ENCODE results near the gene RTN1. TPM values are rescaled to one million over a fixed set of nuclear protein-coding genes. Genes with fewer than 3 reads are reported as not detected.

The RTN1 gene
- total RNA-seq, 1 experiment from 2014 or later, result 1.1 TPM

DNA sequence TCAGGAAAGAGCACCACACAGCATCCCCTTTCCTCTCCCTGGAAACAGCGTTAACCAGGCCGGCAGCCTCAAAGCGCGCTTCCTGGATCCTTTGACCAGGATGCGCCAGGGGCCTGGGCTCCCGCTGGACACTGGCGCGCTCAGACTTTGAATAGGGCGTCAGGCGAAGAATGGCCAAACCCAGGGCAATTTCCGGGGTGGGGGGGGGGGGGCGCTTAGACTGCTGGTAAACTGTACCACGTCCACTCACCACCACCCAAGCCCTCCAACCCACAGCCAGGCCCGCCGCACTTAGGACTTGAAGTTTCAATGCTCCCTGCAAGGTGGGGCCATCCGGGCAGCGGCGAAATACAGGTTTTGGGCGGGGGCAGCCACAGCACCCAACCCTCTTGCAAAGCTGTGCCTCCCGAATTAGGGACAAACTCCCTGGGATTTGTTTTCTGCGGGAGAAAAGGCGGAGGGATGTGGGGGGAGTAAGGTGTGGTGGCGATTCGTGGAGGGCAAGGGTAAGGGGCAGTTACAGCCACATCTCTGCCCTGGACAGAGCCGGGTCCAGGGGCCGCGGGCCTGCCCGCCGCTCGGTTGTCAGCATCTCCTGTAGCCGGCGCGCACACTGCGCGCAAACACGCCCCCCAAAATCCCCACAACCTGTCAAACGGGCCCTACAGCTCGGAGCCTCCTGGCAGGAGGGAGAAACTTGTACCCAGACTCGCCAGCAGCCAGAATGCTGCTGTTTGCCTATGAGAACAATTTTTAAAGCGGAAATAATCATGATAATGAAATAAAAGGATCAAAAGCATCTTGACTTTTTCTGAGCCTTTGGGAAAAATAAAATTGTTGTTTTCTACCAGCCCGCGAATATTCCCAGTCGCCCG is 958 bp downstream of the RTN1 start (continued):
- TF ChIP-seq, protein P1, sequence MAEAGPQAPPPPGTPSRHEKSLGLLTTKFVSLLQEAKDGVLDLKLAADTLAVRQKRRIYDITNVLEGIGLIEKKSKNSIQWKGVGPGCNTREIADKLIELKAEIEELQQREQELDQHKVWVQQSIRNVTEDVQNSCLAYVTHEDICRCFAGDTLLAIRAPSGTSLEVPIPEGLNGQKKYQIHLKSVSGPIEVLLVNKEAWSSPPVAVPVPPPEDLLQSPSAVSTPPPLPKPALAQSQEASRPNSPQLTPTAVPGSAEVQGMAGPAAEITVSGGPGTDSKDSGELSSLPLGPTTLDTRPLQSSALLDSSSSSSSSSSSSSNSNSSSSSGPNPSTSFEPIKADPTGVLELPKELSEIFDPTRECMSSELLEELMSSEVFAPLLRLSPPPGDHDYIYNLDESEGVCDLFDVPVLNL (CRISPR knock-in tag; IDR thresholded peaks at IDR 0.05; ENCODE audit: borderline replicate concordance, low read depth), result no peak
- TF ChIP-seq ZNF232 (CRISPR knock-in tag; IDR thresholded peaks at IDR 0.05), result no peak
- TF ChIP-seq IRF1 (CRISPR knock-in tag; IDR thresholded peaks at IDR 0.05), result no peak
- no peak for TF ChIP-seq SOX15 (CRISPR knock-in tag; IDR thresholded peaks at IDR 0.05)
- TF ChIP-seq GTF2I (CRISPR knock-in tag; conservative IDR thresholded peaks at IDR 0.05), result no peak
- TF ChIP-seq PRRX2 (CRISPR knock-in tag; IDR thresholded peaks at IDR 0.05), result no peak
- no peak for TF ChIP-seq CREB1 (CRISPR knock-in tag; IDR thresholded peaks at IDR 0.05)

DNA sequence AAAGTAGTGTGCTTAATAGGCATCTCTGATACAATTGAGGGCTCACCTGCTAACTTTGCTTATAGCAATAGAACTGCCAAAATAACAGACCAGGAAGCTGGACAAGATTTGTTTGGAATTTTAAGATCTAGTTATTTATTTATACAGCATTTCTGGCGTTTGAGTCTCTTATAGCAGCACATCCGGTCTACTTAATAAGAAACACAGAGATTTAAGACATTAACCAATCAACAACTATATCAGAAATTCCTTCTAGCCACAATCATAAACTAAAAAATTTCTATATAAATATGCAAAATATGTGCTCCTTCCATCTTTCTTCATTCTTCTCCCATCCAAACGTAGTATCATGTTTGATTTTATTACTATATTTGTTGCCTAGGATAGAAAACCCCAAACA is 2.6 kb downstream of the RTN1 start:
- TF ChIP-seq, protein P2, sequence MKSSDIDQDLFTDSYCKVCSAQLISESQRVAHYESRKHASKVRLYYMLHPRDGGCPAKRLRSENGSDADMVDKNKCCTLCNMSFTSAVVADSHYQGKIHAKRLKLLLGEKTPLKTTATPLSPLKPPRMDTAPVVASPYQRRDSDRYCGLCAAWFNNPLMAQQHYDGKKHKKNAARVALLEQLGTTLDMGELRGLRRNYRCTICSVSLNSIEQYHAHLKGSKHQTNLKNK (CRISPR knock-in tag; IDR thresholded peaks at IDR 0.05), result no peak
- TF ChIP-seq ZBTB43 (CRISPR knock-in tag; IDR thresholded peaks at IDR 0.05) (no peak), ATF3 (CRISPR knock-in tag; conservative IDR thresholded peaks at IDR 0.05) (no peak), ZNF396 (CRISPR knock-in tag; IDR thresholded peaks at IDR 0.05; ENCODE audit: borderline replicate concordance) (no peak), NFYB (CRISPR knock-in tag; conservative IDR thresholded peaks at IDR 0.05; ENCODE audit: low read depth) (no peak), ZNF121 (CRISPR knock-in tag; IDR thresholded peaks at IDR 0.05) (no peak), STAT6 (CRISPR knock-in tag; conservative IDR thresholded peaks at IDR 0.05; ENCODE audit: low read depth) (no peak)
- TF ChIP-seq, protein P3, sequence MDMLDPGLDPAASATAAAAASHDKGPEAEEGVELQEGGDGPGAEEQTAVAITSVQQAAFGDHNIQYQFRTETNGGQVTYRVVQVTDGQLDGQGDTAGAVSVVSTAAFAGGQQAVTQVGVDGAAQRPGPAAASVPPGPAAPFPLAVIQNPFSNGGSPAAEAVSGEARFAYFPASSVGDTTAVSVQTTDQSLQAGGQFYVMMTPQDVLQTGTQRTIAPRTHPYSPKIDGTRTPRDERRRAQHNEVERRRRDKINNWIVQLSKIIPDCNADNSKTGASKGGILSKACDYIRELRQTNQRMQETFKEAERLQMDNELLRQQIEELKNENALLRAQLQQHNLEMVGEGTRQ (CRISPR knock-in tag; IDR thresholded peaks at IDR 0.05), result no peak
- TF ChIP-seq, protein P4, sequence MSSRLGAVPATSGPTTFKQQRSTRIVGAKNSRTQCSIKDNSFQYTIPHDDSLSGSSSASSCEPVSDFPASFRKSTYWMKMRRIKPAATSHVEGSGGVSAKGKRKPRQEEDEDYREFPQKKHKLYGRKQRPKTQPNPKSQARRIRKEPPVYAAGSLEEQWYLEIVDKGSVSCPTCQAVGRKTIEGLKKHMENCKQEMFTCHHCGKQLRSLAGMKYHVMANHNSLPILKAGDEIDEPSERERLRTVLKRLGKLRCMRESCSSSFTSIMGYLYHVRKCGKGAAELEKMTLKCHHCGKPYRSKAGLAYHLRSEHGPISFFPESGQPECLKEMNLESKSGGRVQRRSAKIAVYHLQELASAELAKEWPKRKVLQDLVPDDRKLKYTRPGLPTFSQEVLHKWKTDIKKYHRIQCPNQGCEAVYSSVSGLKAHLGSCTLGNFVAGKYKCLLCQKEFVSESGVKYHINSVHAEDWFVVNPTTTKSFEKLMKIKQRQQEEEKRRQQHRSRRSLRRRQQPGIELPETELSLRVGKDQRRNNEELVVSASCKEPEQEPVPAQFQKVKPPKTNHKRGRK (CRISPR knock-in tag; IDR thresholded peaks at IDR 0.05; ENCODE audit: borderline replicate concordance), result no peak
- Mint-ChIP-seq H3K4me3 (no peak overlapping the region), H3K27me3 (ENCODE audit: low read depth) (peaks cover 63% of the 10 kb centered on the region), H3K9me3 (no peaks in the 10 kb centered on the region), H3K27ac (no peak overlapping the region), H3K36me3 (no peaks in the 10 kb centered on the region), H3K4me1 (peaks cover 11% of the 10 kb centered on the region)
- ChIA-PET POLR2A (no interaction called here), CTCF (no interaction called here)
- ATAC-seq (no peak), DNase-seq (ENCODE audit: low spot score) (no peak)

Measured in WTC11 (cell line).